Liver (tissue), 9 donors: ENCODE results near the gene SPSB1. TPM values are rescaled to one million over a fixed set of nuclear protein-coding genes. Genes with fewer than 3 reads are reported as not detected.

Experiments used
- DNase-seq: peaks from one replicate; pipeline ENCODE4 v3.0.0-alpha.2; 2017; ENCODE audit warnings: low spot score
- H3K27ac ChIP-seq, 2 donors: one replicate each; pipeline ENCODE4 v1.7.0; 2013; ENCODE audit warnings: inconsistent platforms in 2 of 2, low read length in 2 of 2, control low read depth in 1 of 2, low read depth in 1 of 2, mild to moderate bottlenecking in 1 of 2
- H3K27me3 ChIP-seq, 4 donors: one replicate each; pipeline versions ENCODE4 v1.6.1 to v1.7.0; 2013; ENCODE audit warnings: low read length in 3 of 4, inconsistent platforms in 1 of 4, mild to moderate bottlenecking in 1 of 4, moderate library complexity in 1 of 4; ENCODE audit not compliant: control insufficient read depth in 4 of 4, insufficient read depth in 4 of 4
- H3K36me3 ChIP-seq, 4 donors: one replicate each; pipeline versions ENCODE4 v1.6.1 to v1.7.0; 2013; ENCODE audit warnings: low read length in 3 of 4, mild to moderate bottlenecking in 3 of 4, low read depth in 1 of 4, moderate library complexity in 1 of 4; ENCODE audit not compliant: control insufficient read depth in 4 of 4, insufficient read depth in 3 of 4
- H3K4me1 ChIP-seq, 4 donors: one replicate each; pipeline versions ENCODE4 v1.6.1 to v1.7.0; 2013; ENCODE audit warnings: low read length in 3 of 4, mild to moderate bottlenecking in 3 of 4, moderate library complexity in 1 of 4; ENCODE audit not compliant: control insufficient read depth in 4 of 4, insufficient read depth in 4 of 4
- H3K4me3 ChIP-seq, 3 donors: one replicate each; pipeline versions ENCODE4 v1.6.1 to v1.7.0; 2013; ENCODE audit warnings: low read length in 3 of 3, control low read depth in 1 of 3, low read depth in 1 of 3, mild to moderate bottlenecking in 1 of 3
- H3K9ac ChIP-seq, 2 donors: one replicate each; pipeline ENCODE4 v1.7.0; 2013; ENCODE audit warnings: low read length in 2 of 2, mild to moderate bottlenecking in 2 of 2, moderate library complexity in 2 of 2, control low read depth in 1 of 2, low read depth in 1 of 2
- H3K9me3 ChIP-seq, 4 donors: one replicate each; pipeline versions ENCODE4 v1.6.1 to v1.7.0; 2013; ENCODE audit warnings: low read length in 3 of 4; ENCODE audit not compliant: control insufficient read depth in 4 of 4
- ATF3 ChIP-seq: IDR thresholded peaks from 2 replicates; pipeline ENCODE4 v1.6.1; 2016; ENCODE audit warnings: antibody characterized with exemption
- FOXA1 ChIP-seq: IDR thresholded peaks from 2 replicates; pipeline ENCODE4 v1.6.1; 2016; ENCODE audit warnings: antibody characterized with exemption
- FOXA2 ChIP-seq: IDR thresholded peaks from 2 replicates; pipeline ENCODE4 v1.6.1; 2016; ENCODE audit warnings: antibody characterized with exemption
- HNF4G ChIP-seq: IDR thresholded peaks from 2 replicates; pipeline ENCODE4 v1.6.1; 2016; ENCODE audit warnings: antibody characterized with exemption
- JUND ChIP-seq, 2 donors: IDR thresholded peaks; 2 replicates each; pipeline ENCODE4 v1.6.1; 2016; ENCODE audit warnings: antibody characterized with exemption in 2 of 2
- NR2F2 ChIP-seq: IDR thresholded peaks from 2 replicates; pipeline ENCODE4 v1.6.1; 2016; ENCODE audit warnings: antibody characterized with exemption
- RAD21 ChIP-seq, 2 donors: IDR thresholded peaks; 2 replicates each; pipeline ENCODE4 v1.6.1; 2016; ENCODE audit warnings: antibody characterized with exemption in 2 of 2, mild to moderate bottlenecking in 2 of 2
- REST ChIP-seq: IDR thresholded peaks from 2 replicates; pipeline ENCODE4 v1.6.1; 2016; ENCODE audit warnings: antibody characterized with exemption, mild to moderate bottlenecking
- RXRA ChIP-seq, 2 donors: IDR thresholded peaks; 2 replicates each; pipeline ENCODE4 v1.6.1; 2017 to 2018; ENCODE audit warnings: antibody characterized with exemption in 2 of 2, mild to moderate bottlenecking in 1 of 2
- YY1 ChIP-seq: IDR thresholded peaks from 2 replicates; pipeline ENCODE4 v1.6.1; 2016; ENCODE audit warnings: antibody characterized with exemption, mild to moderate bottlenecking
- WGBS: extraction: QIAGEN DNeasy Blood & Tissue Kit; methylation state at CpG from one replicate; pipeline ENCODE4 v1.1.7; 2013; 5-methylcytosine and 5-hydroxymethylcytosine counted together
- polyA plus RNA-seq, 2 donors: library from polyadenylated mRNA; stranded (reverse) in 1 of 2; unstranded in 1 of 2; fragments of 200-250 nt in 1 of 2; fragments of >200 nt in 1 of 2; fragmentation: Nextera tagmentation in 1 of 2; extraction: Ambion mirVana in 1 of 2; gene quantifications; one replicate each; pipeline versions ENCODE4 v1.2.1 to v1.2.3, GENCODE V29; 2013 to 2015
- total RNA-seq, 2 donors: library from RNA; depleted of rRNA; stranded (reverse); fragments of >200 nt; gene quantifications; one replicate each; pipeline ENCODE4 v1.2.3, GENCODE V29; 2014
- donor health status: healthy.
- donor health status: healthy.
- donor health status: healthy.
- donor health status: healthy.
- donor health status: healthy.

Gene SPSB1
- total and polyA plus RNA-seq, 4 donors, result 4.1 to 22.6 (median 14.8) TPM

- peaks cover 0 to 5% (median 0%) of the 10 kb centered on the region in 4 donors for H3K4me1 ChIP-seq
- 94% methylated on average over 9 of the region's 9 CpGs for WGBS
Measured at GRCh38 chr1:9416506-9416905, 123.8 kb downstream of the SPSB1 start.

GRCh38 chr1:9416918-9417500 lies 124.3 kb downstream of the SPSB1 start:
- TF ChIP-seq FOXA2 (no peak), YY1 (no peak), RXRA (IDR thresholded peaks at IDR 0.05) (no peak), JUND (IDR thresholded peaks at IDR 0.05) (no peak)
- Histone ChIP-seq H3K36me3 (no peaks in the 10 kb centered on the region), H3K27ac (no peak overlapping the region), H3K9me3 (no peaks in the 10 kb centered on the region), H3K4me1 (peaks cover 0 to 5% (median 0%) of the 10 kb centered on the region in 4 donors), H3K9ac (no peak overlapping the region), H3K4me3 (no peak overlapping the region), H3K27me3 (no peaks in the 10 kb centered on the region)
- DNase-seq, result no peak
- WGBS, result 95% methylated on average over 18 of the region's 18 CpGs

More at GRCh38 chr1:9416506-9416905, 123.8 kb downstream of the SPSB1 start:
- H3K27ac ChIP-seq, result no peak overlapping the region
- no peak overlapping the region for H3K9ac ChIP-seq
- no peak for DNase-seq
- no peaks in the 10 kb centered on the region for H3K36me3 ChIP-seq
- H3K4me3 ChIP-seq, result no peak overlapping the region
- H3K9me3 ChIP-seq, result no peaks in the 10 kb centered on the region
- H3K27me3 ChIP-seq, result no peaks in the 10 kb centered on the region
- no peak for TF ChIP-seq HNF4G
- no peak for TF ChIP-seq NR2F2
- TF ChIP-seq REST, result no peak
- TF ChIP-seq FOXA1, result no peak
- no peak for TF ChIP-seq RXRA (IDR thresholded peaks at IDR 0.05)
- TF ChIP-seq RAD21 (IDR thresholded peaks at IDR 0.05), result no peak

- H3K9me3 ChIP-seq, result no peaks in the 10 kb centered on the region
- 86% methylated on average over 9 of the region's 9 CpGs for WGBS
- no peak overlapping the region for H3K27ac ChIP-seq
- H3K36me3 ChIP-seq, result no peaks in the 10 kb centered on the region
- TF ChIP-seq FOXA1 (no peak), RXRA (IDR thresholded peaks at IDR 0.05) (no peak), YY1 (no peak), REST (no peak), ATF3 (no peak)
- H3K9ac ChIP-seq, result no peak overlapping the region
- peaks cover 0 to 5% (median 0%) of the 10 kb centered on the region in 4 donors for H3K4me1 ChIP-seq
- no peak overlapping the region for H3K4me3 ChIP-seq
- no peak for DNase-seq
- no peaks in the 10 kb centered on the region for H3K27me3 ChIP-seq
Measured at GRCh38 chr1:9417695-9418094, 125.0 kb downstream of the SPSB1 start.
